Stimulated activated naive CD4-positive, alpha-beta T cell treated with Interleukin-2 at 50 U/mL for 16 hours (primary cell): ENCODE results near the gene KCNMB4.

ENCODE experiments used
- DNase-seq: peaks from one replicate; lab custom pipeline; 2025; lab: John Stamatoyannopoulos, UW

KCNMB4 gene, protein sequence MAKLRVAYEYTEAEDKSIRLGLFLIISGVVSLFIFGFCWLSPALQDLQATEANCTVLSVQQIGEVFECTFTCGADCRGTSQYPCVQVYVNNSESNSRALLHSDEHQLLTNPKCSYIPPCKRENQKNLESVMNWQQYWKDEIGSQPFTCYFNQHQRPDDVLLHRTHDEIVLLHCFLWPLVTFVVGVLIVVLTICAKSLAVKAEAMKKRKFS

GRCh38 chr12:70365648-70366518 is at the start of gene KCNMB4:
TSS of gene KCNMB4 (plus strand) at chr12:70366290. CDS start at chr12:70366735, 445 bp downstream.
- DNase-seq, result peak; percentile 63

- no peak for DNase-seq
Observed at GRCh38 chr12:70317781-70318180, 48.3 kb upstream of the KCNMB4 start.

GRCh38 chr12:70319605-70320004 is 46.5 kb upstream of the KCNMB4 start:
- no peak for DNase-seq

DNA sequence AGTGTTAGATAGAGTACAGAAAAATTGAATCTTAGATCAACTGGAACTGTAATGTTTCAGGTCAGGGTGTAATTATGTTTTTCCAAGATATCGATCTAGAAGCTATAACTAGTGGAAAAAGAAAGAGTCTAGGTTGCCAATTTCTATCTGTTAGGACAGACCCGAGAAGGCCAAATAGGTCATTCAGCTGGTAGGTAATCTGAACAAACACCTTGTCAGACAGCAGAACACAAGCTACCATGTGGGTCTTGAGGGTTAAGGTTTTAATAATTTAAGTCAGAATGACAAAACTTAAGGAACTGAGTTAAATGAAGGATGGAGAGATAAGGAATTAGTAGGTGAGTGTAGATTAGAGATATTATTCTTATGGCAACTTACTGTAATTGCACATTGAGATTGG is 44.9 kb upstream of the KCNMB4 start:
- DNase-seq, result no peak

- DNase-seq, result no peak
Observed at GRCh38 chr12:70327541-70327940, 38.5 kb upstream of the KCNMB4 start.

DNA sequence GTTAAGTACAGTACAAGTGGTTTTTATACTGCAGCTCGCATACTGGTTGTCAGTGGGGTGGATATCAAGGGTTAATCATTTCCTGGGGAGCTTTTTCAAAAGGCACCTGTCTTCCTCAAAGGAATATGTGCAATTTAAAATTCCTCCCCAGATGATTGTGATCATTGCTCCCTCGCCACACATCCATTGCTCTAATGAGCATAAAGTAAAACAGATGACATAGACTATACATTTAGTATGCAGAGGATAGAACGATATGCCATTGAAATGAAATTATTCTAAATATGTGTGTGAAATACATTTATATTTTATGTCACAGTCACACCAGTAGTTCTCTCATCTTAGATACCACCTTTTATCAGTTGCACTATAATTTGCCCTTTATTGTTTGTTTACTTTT is 36.4 kb upstream of the KCNMB4 start:
- DNase-seq, result no peak

DNA sequence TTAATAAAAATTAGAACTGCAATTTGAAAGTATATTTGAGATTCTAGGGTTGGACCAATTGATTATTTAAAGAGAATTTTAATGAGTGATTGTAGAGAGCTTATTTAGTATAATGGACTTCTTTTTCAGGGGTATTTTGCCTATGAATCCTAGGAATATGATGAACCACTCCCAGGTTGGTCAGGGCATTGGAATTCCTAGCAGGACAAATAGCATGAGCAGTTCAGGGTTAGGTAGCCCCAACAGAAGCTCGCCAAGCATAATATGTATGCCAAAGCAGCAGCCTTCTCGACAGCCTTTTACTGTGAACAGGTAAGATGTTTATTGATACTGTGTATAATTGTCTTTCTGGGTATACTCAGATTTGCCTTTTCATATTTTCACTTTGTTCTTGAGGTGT is 35.9 kb upstream of the KCNMB4 start:
- DNase-seq, result no peak

- DNase-seq, result no peak
Observed at GRCh38 chr12:70332236-70332635, 33.9 kb upstream of the KCNMB4 start.

DNA sequence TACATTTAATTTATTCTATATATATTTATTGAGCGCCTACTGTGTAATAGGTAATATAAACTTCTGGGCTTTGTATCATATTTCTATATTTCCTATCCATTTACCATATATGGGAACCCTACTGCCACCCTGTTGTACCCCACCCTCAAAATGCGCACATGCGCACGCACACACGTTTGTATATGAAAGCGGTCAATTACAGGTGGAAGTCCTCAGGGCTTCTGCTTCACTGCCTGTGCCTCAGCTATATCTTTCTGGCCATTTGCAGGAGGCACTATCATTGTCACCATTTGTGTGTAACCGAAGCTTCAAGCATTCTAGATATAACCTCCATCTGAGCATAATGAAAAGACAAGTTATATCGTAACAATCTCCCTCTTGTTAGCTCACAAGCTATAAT is 31.3 kb upstream of the KCNMB4 start:
- no peak for DNase-seq

DNA sequence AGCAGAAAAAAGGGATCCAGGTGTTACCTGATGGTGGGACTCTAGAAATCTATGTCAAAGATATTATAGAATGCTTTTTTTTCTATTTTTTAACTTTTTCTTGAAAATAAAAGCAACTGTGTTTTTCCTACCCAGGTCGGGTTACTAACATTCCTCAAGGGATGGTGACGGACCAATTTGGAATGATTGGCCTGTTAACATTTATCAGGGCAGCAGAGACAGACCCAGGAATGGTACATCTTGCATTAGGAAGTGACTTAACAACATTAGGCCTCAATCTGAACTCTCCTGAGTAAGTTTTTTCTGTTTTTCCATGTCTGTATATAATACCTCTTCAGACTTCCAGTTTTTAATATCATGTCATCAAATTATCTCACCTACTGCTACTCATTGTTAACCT is 27.6 kb upstream of the KCNMB4 start:
- DNase-seq, result no peak

GRCh38 chr12:70351076-70351475 is 15.0 kb upstream of the KCNMB4 start:
- DNase-seq, result no peak

GRCh38 chr12:70353780-70354660 is 12.1 kb upstream of the KCNMB4 start:
- DNase-seq, result no peak

DNA sequence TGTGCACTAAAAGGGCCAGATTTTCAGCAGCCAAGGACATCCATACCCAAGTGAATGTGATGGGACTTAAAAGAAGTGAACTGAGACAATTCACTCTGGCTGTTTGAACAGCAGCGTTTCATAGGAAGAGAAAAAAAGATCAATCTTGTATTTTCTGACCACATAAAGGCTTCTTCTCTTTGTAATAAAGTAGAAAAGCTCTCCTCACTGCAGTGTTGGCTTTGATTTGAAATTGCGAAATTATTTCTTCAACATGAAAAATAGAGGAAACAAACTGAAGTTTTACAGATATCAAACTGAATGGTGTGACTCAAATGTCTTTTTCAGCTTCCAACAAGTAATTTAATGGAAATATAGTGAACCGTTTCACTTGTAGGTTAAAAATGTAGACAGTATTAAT is 11.3 kb upstream of the KCNMB4 start:
- DNase-seq, result no peak

GRCh38 chr12:70355972-70356371 is 10.1 kb upstream of the KCNMB4 start:
- DNase-seq, result no peak

DNA sequence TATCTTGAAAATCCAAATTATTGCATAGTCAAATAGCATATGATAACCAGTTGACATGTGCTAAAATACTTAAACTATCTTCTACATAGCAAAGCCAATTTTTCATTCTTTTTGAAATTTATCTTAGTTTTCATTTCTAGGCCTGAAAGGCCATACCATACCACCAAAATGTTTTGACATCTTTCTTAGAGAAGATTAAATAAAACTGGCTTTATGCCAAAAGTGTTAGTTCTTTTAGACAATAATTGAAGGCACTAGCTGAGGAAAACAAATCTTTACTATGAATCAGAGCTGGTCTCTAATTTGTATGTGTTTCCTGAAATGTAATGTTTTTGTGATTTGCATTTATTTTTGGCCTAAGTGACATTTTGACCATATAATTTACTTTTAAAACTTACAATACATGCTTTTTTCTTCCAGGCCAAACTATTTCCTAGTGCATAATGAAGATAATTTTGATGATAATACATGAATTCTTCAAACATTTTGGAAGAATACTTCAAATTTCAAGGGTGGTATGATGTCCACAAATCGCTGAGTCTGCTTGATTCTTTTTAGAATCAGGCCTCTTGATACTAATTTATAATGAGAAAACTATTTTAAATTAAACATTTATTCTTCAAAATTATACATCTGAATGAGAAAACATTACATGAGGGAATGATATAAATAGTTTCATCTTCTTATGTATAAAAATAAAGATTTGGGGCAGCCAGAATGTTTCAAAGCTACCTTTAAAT is 6.5 kb upstream of the KCNMB4 start:
- DNase-seq, result no peak

DNA sequence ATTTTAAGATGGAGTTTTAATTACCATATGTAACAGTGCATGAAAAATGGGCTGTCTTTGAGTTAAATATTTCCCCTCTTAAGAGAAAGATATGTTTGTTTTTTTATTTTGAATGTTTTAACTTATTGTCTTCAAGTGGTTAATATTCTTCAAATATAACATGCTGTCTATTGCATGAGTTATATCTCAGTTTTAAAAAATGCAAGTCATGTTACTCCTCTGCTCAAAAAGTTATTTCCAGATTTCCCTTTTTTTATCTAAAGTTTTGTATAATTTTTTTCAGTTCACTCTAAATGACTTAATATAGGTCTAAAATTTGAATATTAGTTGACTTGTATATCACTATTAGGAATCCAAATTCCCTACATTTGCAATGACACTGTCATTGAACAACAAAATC is 5.9 kb upstream of the KCNMB4 start:
- no peak for DNase-seq

DNA sequence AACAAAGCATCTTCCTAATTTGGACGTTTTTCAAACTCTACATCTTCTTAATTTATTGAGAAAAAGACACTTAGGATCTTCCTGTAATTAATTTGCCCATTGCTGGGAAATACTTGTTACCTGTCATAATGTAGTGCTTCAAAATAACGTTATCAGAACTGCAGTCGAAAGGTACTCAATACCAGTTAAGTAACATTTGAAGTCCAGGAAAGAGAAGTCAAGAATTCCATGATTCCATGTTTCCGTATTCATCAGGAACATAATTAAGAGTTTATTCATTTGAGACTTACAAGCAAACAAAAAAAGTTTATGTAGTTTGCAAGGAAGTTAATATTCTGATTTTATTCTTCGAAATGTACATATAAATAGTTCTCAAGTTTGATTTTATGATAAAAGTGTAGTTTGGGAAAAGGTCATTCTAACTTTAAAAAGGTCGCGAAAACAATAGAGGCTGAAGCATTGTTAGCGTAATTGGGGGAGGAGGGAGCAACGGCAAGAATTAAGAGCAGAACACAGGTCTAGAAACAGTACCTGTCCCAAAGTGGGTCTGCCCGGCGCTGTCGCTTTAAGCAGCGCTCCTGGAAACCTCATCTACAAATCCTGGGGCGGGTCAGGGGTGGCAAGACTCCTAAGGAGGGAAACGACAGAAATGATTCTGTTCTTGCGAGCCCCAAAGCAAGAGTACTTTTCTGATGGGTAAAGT is 1.2 kb upstream of the KCNMB4 start:
- DNase-seq, result no peak

GRCh38 chr12:70365398-70365647 is 767 bp upstream of the KCNMB4 start:
- no peak for DNase-seq

DNA sequence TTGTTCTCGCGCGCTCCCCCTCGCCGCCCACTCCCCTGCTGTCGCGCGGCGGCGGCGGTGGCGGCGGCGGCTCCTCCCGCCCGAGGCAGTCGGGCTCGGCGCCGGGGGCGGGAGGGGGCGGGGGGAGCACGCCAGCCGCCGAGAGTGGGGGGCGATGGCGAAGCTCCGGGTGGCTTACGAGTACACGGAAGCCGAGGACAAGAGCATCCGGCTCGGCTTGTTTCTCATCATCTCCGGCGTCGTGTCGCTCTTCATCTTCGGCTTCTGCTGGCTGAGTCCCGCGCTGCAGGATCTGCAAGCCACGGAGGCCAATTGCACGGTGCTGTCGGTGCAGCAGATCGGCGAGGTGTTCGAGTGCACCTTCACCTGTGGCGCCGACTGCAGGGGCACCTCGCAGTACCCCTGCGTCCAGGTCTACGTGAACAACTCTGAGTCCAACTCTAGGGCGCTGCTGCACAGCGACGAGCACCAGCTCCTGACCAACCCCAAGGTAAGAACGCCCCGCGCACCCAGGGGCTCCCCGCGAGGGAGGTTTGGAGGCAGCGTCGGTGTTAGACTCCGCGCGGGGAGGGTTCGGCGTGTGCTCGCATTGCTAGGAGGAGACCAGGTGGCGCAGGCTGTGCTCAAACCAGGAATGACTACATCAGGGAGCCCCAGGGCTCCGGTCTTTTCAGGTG is 629 bp downstream of the KCNMB4 start:
- peak; percentile 49 for DNase-seq

DNA sequence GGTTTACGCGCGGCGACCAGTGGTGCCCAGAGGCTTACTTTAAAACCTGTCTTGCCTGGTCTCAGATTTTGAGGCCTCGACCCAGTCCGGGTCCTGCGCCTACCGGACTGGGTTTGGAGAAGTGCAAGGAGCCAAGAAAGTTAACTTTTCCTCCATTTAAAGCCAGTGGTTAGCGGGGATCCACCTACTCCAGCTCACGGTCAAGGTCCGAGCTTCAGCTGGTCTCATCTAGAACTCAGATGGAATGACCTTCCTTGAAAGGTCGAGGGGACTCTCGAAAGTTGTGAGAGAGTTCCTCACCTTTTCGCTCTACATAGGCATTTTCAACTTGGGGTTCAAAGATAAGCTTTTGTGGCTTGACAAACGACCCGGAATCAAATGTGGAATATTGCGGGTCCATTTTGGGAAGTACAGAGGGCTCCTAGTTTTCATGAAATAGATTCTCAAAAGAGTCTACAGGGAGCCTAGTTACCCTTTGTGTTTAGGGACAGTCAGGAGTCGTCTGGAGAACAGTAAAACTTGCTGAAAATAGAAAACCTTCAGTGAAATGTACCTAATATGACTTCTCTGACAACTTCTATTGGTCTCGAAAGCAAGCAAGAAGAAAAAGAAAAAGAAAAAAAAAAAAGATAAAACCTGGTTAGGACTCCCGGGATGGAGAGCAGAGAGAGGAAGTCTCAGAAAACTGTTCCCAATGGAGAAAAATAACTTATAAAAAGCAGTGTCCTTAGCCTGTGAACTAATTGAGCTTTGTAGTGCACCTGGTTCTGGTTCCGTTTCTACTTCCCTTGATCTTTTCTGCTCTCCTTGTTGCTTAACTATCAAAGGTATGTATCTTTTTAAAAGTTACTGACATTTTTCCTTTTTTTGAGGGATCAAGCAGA is 1.4 kb downstream of the KCNMB4 start:
- no peak for DNase-seq
